AG10803 (cell line): Measurements from ENCODE around the gene FREM1.
A peak's percentile ranks its signal among the peaks of the same experiment; 100 is the strongest.

Experiments used
- DNase-seq: peaks from one replicate; pipeline ENCODE4 v3.0.0; 2010; ENCODE audit warnings: low read depth
- H3K4me3 ChIP-seq: 2 replicates; pipeline ENCODE4 v1.5.1; 2011; ENCODE audit warnings: mild to moderate bottlenecking, low read length, control low read depth
- TF ChIP-seq, protein P1 (sequence below): conservative IDR thresholded peaks from 2 replicates; pipeline ENCODE4 v1.5.1; 2011; ENCODE audit warnings: mild to moderate bottlenecking, low read length, control low read depth, inconsistent platforms

FREM1 gene

DNA sequence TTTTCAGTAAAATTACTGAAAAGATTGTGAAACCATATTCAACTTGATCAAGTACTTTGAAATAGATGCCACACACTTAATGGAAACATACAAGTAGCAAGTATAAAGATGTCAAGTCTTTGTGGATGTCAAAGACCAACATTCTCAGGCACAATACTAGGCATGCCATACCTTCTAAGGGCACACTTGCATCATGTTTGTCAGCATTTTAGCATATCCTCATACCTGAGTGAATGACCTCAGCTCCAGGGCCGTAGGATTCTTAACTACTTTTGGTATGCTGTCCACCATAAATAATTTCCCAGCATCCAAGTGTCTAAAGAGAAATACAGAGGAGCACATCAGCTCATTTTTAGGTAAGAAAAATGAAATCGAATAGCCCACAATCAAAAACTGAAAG, 86.4 kb downstream of the FREM1 start:
- DNase-seq: no peak
- TF ChIP-seq, protein P1, sequence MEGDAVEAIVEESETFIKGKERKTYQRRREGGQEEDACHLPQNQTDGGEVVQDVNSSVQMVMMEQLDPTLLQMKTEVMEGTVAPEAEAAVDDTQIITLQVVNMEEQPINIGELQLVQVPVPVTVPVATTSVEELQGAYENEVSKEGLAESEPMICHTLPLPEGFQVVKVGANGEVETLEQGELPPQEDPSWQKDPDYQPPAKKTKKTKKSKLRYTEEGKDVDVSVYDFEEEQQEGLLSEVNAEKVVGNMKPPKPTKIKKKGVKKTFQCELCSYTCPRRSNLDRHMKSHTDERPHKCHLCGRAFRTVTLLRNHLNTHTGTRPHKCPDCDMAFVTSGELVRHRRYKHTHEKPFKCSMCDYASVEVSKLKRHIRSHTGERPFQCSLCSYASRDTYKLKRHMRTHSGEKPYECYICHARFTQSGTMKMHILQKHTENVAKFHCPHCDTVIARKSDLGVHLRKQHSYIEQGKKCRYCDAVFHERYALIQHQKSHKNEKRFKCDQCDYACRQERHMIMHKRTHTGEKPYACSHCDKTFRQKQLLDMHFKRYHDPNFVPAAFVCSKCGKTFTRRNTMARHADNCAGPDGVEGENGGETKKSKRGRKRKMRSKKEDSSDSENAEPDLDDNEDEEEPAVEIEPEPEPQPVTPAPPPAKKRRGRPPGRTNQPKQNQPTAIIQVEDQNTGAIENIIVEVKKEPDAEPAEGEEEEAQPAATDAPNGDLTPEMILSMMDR: no peak

GRCh38 chr9:14822666-14823065, 87.6 kb downstream of the FREM1 start:
- TF ChIP-seq, protein P1: no peak
- no peak for DNase-seq
- H3K4me3 ChIP-seq: no peak overlapping the region

More for the DNA sequence above, 86.4 kb downstream of the FREM1 start:
- H3K4me3 ChIP-seq: no peak overlapping the region

- no peak overlapping the region for H3K4me3 ChIP-seq
- DNase-seq: no peak
- TF ChIP-seq, protein P1: no peak
These were observed 91.0 kb downstream of the FREM1 start for GRCh38 chr9:14819183-14819582.

DNA sequence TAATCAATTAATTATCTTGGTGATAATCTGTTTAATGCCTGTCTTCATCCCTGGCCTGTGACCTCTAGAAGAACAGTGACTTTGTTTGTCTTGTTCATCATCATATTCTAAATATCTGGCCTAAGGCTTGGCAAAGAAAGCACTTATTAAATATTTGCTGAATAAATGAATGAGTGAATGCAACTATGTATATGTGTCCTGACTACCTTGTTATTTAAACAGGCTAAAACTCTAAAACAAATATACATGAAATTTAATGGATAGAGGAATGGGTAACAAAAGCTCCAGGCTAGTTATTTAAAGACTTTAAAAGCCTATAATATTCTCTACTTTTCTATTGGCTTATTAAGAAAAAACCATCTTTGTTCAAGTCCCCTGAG, 96.0 kb downstream of the FREM1 start:
- H3K4me3 ChIP-seq: no peak overlapping the region
- TF ChIP-seq, protein P1: no peak
- DNase-seq: no peak

DNA sequence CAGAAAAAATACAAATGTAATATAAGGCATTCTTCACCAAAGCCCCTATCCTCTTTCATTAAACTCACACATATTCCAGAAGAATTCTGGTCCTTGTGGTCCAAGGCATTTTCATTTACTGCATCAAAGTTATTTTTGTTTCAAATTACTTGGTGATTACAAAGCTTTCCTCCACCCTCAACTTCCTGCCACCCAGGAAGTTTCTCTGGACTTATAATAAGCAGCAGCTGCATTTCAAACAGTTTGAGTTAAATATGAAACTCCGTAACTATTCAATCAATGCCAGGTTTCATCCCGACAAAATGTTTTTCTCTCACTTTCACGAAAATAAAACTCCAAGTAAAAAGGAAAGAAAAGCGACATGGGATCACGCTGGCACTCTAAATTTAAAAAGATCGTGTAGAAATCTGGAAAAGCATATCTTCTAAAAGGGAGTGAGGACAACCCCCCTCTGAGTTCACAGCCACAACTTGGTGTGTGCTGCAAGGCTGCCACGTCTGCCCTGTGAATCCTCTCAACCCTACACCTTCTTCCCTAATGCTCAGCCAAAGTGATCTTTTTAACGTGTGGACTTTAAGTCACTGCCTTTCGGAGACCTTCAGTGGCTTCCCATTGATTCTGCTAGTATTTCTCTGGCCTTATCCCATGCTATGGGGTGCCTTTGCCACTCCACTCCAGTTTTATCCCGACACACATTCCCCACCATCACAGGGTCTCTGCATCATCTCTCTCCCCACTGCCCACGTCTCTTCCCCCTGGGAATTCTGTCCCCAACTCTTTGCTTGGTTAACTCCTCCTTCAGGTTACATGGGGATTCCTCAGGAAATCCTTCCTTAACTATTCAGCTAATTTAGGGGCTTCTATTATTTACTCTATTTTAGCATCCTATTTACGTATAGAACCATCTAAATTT, 96.6 kb downstream of the FREM1 start:
- TF ChIP-seq, protein P1: no peak
- peak overlapping the region; percentile 43 for H3K4me3 ChIP-seq
- peak; percentile 33 for DNase-seq

- TF ChIP-seq, protein P1: no peak
- H3K4me3 ChIP-seq: no peak overlapping the region
- DNase-seq: no peak
These were observed 97.4 kb downstream of the FREM1 start for GRCh38 chr9:14812806-14813205.

- DNase-seq: no peak
- TF ChIP-seq, protein P1: no peak
- no peak overlapping the region for H3K4me3 ChIP-seq
These were observed 98.4 kb downstream of the FREM1 start for GRCh38 chr9:14811844-14812243.
